A673 (cell line): Measurements from ENCODE around the gene CD164. TPM values are rescaled to one million over a fixed set of nuclear protein-coding genes. Genes with fewer than 3 reads are reported as not detected.

ENCODE experiments used
- BruUV-seq: library from RNA; stranded (reverse); fragments of 400-500 nt; replicated peaks from 2 replicates; lab custom pipeline; 2021; lab: Mats Ljungman, UMichigan
- CTCF ChIA-PET: fragments of 300-600 bp; sonication (Branson Sonifier 250); formaldehyde crosslinking; loops from one replicate; lab custom pipeline; 2022; ENCODE audit warnings: antibody characterized with exemption; lab: Charles Lee
- POLR2A ChIA-PET: fragments of 300-600 bp; sonication (Branson Sonifier 250); formaldehyde crosslinking; loops from one replicate; lab custom pipeline; 2022; ENCODE audit warnings: antibody characterized with exemption; ENCODE audit not compliant: low non-redundant PET; lab: Charles Lee
- DNase-seq: peaks from one replicate; pipeline ENCODE4 v3.0.0-alpha.2; 2015; ENCODE audit warnings: low spot score
- H3K27ac ChIP-seq: fragments of 200-600 bp; sonication (generic); 2 replicates; pipeline ENCODE4 v1.5.1; 2016; ENCODE audit warnings: mixed run types, low read depth, mild to moderate bottlenecking, mixed read lengths, antibody characterized with exemption, low read length; ENCODE audit not compliant: poor library complexity, severe bottlenecking
- H3K27me3 ChIP-seq: fragments of 200-600 bp; sonication (generic); replicated peaks from 2 replicates; pipeline ENCODE4 v1.6.1; 2017; ENCODE audit warnings: mixed run types, low read depth, mild to moderate bottlenecking, mixed read lengths, antibody characterized with exemption, low read length; ENCODE audit not compliant: insufficient read depth, poor library complexity
- H3K36me3 ChIP-seq: fragments of 200-600 bp; sonication (generic); 2 replicates; pipeline ENCODE4 v1.6.1; 2016; ENCODE audit warnings: mixed run types, mild to moderate bottlenecking, mixed read lengths, antibody characterized with exemption, low read length; ENCODE audit not compliant: insufficient read depth, poor library complexity, severe bottlenecking
- H3K4me1 ChIP-seq: fragments of 200-600 bp; sonication (generic); 2 replicates; pipeline ENCODE4 v1.6.1; 2017; ENCODE audit warnings: mixed run types, mild to moderate bottlenecking, mixed read lengths, antibody characterized with exemption, low read length; ENCODE audit not compliant: insufficient read depth, poor library complexity, severe bottlenecking
- H3K4me3 ChIP-seq: fragments of 200-600 bp; sonication (generic); 2 replicates; pipeline ENCODE4 v1.5.1; 2016; ENCODE audit warnings: low read depth, mixed run types, mild to moderate bottlenecking, mixed read lengths, low read length; ENCODE audit not compliant: poor library complexity, severe bottlenecking
- H3K9me3 ChIP-seq: fragments of 200-600 bp; sonication (generic); 2 replicates; pipeline ENCODE4 v1.6.1; 2016; ENCODE audit warnings: mixed run types, low read depth, mild to moderate bottlenecking, mixed read lengths, antibody characterized with exemption, low read length; ENCODE audit not compliant: poor library complexity, severe bottlenecking
- CTCF ChIP-seq: fragments of 300-800, 200-600 bp; sonication (generic); conservative IDR thresholded peaks from 2 replicates; pipeline ENCODE4 v1.5.1; 2017; ENCODE audit warnings: low read depth, mild to moderate bottlenecking, antibody characterized with exemption, low read length, moderate library complexity, mixed read lengths
- EZH2 ChIP-seq: fragments of 200-600 bp; sonication (generic); IDR thresholded peaks from 2 replicates; pipeline ENCODE4 v1.6.1; 2017; ENCODE audit warnings: borderline replicate concordance, low read depth, mild to moderate bottlenecking, mixed read lengths, antibody characterized with exemption, low read length; ENCODE audit not compliant: poor library complexity, severe bottlenecking
- intact Hi-C: fragments of 100-400 bp; cut with micrococcal nuclease; formaldehyde crosslinking; loops from one replicate; pipeline ENCODE4 v1.10.0; 2022; ENCODE audit not compliant: unreplicated experiment
- total RNA-seq: library from RNA; stranded (reverse); gene quantifications from 2 replicates; pipeline ENCODE4 v1.2.3, GENCODE V29; 2021

The CD164 gene
- total RNA-seq, 1 experiment from 2014 or later: 176 TPM

- Histone ChIP-seq H3K4me1 (no peaks in the 10 kb centered on the region), H3K36me3 (peaks cover 23% of the 10 kb centered on the region), H3K4me3 (no peak overlapping the region), H3K27ac (no peak overlapping the region), H3K9me3 (no peaks in the 10 kb centered on the region), H3K27me3 (no peaks in the 10 kb centered on the region)
- intact Hi-C loops: no loop called here
- DNase-seq: no peak
- TF ChIP-seq CTCF (no peak), EZH2 (no peak)
- ChIA-PET POLR2A (interaction anchor here (0.6 kb wide), 1 partner anchor 93 kb away, joined by 3 read pairs; no protein-coding TSS in a partner anchor), CTCF (no interaction called here)
- BruUV-seq: no TSS peak
Observed at GRCh38 chr6:109362102-109362884, 20.0 kb downstream of the CD164 start.

GRCh38 chr6:109360791-109361190, 21.5 kb downstream of the CD164 start:
- no peaks in the 10 kb centered on the region for H3K4me1 ChIP-seq
- H3K4me3 ChIP-seq: no peak overlapping the region
- intact Hi-C loops: no loop called here
- no peak for DNase-seq
- ChIA-PET CTCF (no interaction called here), POLR2A (no interaction called here)
- H3K36me3 ChIP-seq: peaks cover 22% of the 10 kb centered on the region
- no peak overlapping the region for H3K27ac ChIP-seq
- no peak for TF ChIP-seq CTCF
- BruUV-seq: no TSS peak
- peaks cover 12% of the 10 kb centered on the region for H3K9me3 ChIP-seq
- H3K27me3 ChIP-seq: no peaks in the 10 kb centered on the region

- POLR2A ChIA-PET: no interaction called here
- Histone ChIP-seq H3K27ac (no peak overlapping the region), H3K36me3 (peaks cover 21% of the 10 kb centered on the region), H3K27me3 (no peaks in the 10 kb centered on the region), H3K4me1 (no peaks in the 10 kb centered on the region), H3K4me3 (no peak overlapping the region), H3K9me3 (peaks cover 13% of the 10 kb centered on the region)
- CTCF ChIA-PET: no interaction called here
- no peak for DNase-seq
- no TSS peak for BruUV-seq
- no peak for TF ChIP-seq CTCF
- no peak for TF ChIP-seq EZH2
- intact Hi-C loops: no loop called here
Observed at GRCh38 chr6:109360281-109360680, 22.0 kb downstream of the CD164 start.
